Neural cell (in vitro differentiated cells): ENCODE measurements around the gene HECW1.

Source experiments
- CTCF ChIP-seq: fragments of 450-650 bp; IDR thresholded peaks from 2 replicates; pipeline ENCODE4 v1.5.1; 2014; ENCODE audit warnings: antibody characterized with exemption, mild to moderate bottlenecking, moderate library complexity; ENCODE audit not compliant: poor library complexity, severe bottlenecking
- EP300 ChIP-seq: fragments of 450-650 bp; conservative IDR thresholded peaks from 2 replicates; pipeline ENCODE4 v1.6.1; 2014; ENCODE audit warnings: antibody characterized with exemption, mild to moderate bottlenecking, moderate library complexity; ENCODE audit not compliant: poor library complexity, severe bottlenecking
- EZH2 ChIP-seq: fragments of 200-600, 300-800 bp; shearing (Covaris generic), sonication (generic); IDR thresholded peaks from 2 replicates; pipeline ENCODE4 v1.6.1; 2014; ENCODE audit warnings: antibody characterized with exemption, low read length, borderline replicate concordance, mild to moderate bottlenecking; ENCODE audit not compliant: insufficient read depth, poor library complexity, severe bottlenecking
- MXI1 ChIP-seq: fragments of 450-650 bp; conservative IDR thresholded peaks from 2 replicates; pipeline ENCODE4 v1.6.1; 2014; ENCODE audit warnings: antibody characterized with exemption, mild to moderate bottlenecking; ENCODE audit not compliant: poor library complexity, severe bottlenecking
- POLR2AphosphoS5 ChIP-seq: IDR thresholded peaks from 2 replicates; pipeline ENCODE4 v1.6.1; 2012
- RAD21 ChIP-seq: fragments of 450-650 bp; conservative IDR thresholded peaks from 2 replicates; pipeline ENCODE4 v1.6.1; 2014; ENCODE audit warnings: antibody characterized with exemption, mild to moderate bottlenecking, moderate library complexity
- REST ChIP-seq: IDR thresholded peaks from 2 replicates; pipeline ENCODE4 v1.6.1; 2012; ENCODE audit warnings: borderline replicate concordance
- SMC3 ChIP-seq: fragments of 450-650 bp; conservative IDR thresholded peaks from 2 replicates; pipeline ENCODE4 v1.6.1; 2014; ENCODE audit warnings: antibody characterized with exemption, mild to moderate bottlenecking, moderate library complexity; ENCODE audit not compliant: poor library complexity

- TF ChIP-seq CTCF = no peak
- TF ChIP-seq EZH2 = no peak
- TF ChIP-seq SMC3 = no peak
- TF ChIP-seq EP300 = no peak
- TF ChIP-seq MXI1 = no peak
- no peak for TF ChIP-seq REST
- no peak for TF ChIP-seq RAD21
- TF ChIP-seq POLR2AphosphoS5 = no peak
These were observed 7.1 kb downstream of the HECW1 start for GRCh38 chr7:43119371-43120075.
